NCI-H2107 (cell line): ENCODE data around the gene ERN1.

ENCODE experiments used
- DNase-seq: peaks from one replicate; lab custom pipeline; 2025; lab: John Stamatoyannopoulos, UW

ERN1 gene

DNA sequence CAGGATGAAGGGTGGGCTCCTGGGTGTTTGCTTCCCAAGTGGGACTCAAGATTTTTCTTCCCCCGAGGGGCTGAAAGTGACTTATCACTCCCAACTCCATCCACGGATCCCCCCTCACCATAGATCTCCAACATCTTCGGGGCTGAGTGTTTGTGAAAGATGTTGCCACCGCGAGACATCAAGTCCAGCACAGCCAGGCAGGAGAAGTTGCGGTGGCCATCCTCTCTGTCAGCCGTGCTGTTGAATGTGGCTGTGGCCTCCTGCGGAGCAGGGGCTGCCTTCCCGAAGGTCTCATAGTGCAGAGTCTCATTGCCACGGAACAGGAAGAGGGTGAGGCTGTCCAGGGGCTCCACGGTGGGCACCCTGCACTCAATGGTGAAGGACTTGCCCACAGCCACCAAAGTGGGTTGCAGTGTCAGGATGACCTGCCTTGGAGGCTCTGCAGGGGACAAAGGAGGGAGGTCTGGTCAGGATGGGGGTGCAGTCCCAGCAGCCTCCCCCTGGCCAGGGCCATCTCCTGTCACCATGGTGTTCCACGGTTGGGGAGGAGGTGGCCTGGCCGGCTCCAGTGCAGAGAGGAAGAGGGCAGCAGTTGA lies 126.3 kb downstream of the ERN1 start:
- no peak for DNase-seq

DNA sequence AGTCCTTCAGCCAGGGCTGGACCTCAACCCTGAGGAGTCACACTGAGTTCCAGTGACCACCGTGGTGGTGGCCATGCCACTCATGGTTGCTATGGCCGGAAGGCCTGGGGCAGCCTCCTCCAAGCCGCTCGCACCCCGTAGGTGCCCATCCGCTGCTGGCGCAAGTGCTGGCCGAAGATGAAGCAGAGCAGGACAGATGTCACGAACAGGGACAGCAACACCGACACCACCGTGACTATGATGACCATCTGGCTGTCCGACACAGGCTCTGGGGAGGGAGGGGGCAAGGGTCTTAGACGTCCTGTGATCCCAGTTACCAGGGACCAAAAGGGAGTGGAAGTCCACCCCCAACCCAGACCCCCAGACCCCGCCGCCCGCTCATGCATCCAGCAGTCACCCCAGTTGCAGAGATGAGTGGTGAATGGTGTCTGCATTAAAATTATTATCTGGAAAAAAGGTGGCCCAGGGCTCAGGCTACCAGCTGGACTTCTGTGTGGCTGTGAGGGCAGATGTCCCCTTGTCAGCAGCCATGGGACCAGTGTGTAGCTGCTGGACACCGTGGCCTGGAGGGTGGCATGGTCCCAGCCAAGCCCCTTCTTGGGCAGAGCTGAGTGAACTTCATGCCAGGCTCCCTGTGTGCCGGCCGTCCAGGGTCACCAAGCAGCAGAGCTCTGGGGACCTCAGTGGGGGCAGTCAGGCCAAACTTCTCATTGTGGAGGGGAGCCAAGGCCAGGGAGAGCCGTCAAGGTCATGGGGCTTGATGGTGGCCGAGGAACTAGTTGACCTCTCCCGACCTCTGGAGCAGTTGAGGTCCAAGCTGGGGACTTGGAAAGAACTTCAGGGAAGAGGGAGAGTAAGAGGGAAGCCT lies 127.1 kb downstream of the ERN1 start:
- no peak for DNase-seq

DNA sequence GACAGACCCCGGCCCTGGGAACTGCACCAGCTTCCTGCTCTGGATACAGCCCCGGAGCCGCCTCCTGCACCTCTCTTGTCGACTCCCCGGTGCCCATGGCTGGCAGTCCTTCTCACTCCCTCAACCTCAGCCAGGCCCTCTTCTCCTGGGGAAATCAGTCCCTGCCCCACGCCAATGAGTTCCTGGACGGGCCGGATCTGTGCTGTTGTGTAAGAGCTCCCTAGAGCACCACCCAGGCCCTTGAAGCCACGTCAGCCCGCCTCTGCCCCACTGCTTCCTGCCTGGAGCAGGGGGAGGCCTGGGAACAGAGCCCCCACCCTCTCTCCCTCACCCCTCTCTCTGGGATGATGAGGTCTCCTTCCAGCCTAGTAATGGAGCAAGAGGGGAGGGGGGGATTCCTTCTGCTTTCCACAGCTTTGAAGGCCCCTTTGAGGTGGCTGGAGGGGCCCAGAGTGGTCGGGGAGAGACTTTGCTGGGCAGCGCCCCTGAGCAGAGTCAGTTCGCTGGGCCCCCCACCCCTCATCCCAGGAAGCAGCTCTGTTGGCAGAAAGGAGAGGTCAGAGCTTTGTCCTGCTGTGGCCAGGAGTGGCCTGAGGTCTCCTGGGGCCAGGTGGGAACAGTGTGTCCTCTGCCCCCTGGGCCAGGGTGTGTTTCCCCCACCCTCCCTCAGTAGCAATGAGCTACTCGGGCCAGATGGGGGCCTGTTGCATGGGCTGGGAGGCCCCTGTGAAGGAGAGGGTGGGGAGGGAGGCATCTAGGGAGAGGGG lies 128.0 kb downstream of the ERN1 start:
- no peak for DNase-seq

DNA sequence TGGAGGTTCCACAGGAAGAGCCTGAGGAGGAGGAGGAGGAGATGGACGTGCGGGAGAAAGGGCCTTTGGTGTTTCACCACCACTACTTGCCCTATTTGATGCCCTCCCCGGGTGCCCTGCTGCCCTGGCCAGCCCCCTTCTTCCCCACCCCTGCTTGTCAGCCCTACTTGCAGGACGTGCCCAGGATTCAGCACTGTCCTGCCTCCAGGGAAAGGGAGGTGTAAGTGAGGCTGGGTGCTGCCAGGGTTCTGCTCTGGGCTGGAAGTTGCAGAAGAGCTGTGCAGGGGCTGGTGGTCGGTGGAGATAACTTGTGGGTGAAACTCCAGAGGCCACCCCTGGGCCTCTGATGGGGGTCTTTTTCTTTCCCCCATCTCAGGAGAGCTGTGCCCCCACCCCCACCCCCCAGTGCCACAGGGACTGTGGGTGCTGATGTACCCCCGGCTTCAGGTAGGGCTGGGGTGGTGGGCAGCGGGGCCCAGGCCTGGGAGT lies 128.8 kb downstream of the ERN1 start:
- DNase-seq: no peak

DNA sequence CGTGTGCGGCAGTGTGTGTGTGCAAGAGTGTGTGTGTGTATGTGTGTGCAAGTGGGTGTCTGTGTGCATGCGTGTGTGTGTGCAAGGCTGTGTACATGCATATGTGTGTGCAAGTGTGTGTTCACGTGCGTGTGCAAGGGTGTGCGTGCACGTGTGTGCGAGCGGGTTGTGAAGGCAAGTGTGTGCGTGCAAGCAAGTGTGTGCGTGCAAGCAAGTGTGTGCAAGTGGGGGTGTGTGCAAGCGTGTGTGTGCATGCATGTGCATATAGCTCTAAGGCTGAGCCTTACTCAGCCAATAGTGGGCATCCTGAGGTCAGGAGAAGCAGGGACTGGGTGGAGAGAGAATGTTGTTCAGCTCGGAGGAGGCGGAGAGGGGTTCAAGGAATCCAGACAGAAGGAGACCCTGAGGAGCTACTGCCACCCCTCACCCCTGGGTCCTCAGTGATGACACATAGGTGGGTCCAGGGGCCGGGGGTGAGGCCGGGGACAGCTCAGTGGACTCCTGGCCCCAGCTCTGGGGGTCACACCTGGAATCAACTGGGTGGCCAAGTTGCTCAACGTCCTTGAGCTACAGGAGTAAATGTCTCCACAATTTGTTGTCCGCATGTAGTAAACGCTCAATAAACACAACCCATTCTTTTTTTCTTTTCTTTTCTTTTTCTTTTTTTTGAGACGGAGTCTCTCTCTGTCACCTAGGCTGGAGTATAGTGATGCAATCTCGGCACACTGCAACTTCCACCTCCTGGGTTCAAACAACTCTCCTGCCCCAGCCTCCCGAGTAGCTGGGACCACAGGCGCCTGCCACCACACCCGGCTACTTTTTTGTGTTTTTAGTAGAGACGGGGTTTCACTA lies 130.0 kb downstream of the ERN1 start:
- no peak for DNase-seq

DNA sequence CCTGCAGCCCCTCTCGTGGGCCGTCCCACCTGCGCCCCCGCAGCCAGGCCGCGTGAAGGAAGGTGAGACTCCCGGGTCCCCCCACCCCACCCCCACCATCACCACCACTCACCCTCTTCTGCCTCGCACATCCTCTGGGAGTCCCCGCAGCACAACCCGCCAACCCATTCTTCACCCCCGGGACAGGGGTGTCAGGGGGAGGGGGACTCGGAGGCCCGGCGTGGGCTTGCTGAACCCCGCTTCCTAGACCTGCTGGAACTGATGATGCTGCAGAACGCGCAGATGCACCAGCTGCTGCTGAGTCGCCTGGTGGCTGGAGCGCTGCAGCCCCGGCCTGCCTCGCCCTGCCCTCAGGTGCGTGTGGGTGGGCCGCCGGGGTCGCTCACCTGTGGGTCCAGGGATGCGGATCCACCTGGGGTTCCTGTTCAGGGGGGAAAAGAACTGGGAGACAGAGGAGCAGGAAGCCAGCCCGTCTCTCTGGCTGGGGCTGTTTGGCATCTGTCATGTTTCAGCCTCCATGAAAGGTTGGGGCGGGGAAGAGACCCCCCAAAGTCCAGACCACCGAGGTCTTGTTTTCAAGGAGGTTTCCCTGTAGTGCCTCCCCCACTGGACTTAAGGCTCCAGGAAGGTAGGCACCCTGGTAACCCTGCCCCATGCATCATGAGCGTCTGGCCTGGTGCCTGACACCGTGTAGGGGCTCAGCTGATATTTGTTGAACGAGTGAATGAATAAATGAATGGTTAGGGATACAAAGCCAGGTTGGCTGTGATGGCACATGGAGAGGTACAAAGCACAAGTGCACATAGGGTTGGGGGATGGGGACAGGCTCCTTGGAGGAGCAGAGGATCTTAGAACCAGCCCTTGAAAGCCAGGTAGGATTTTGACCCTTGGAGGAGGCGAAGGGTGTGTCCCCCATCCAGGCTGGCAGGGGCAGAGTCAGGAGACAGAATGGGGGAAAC lies 130.9 kb downstream of the ERN1 start:
- DNase-seq: no peak

DNA sequence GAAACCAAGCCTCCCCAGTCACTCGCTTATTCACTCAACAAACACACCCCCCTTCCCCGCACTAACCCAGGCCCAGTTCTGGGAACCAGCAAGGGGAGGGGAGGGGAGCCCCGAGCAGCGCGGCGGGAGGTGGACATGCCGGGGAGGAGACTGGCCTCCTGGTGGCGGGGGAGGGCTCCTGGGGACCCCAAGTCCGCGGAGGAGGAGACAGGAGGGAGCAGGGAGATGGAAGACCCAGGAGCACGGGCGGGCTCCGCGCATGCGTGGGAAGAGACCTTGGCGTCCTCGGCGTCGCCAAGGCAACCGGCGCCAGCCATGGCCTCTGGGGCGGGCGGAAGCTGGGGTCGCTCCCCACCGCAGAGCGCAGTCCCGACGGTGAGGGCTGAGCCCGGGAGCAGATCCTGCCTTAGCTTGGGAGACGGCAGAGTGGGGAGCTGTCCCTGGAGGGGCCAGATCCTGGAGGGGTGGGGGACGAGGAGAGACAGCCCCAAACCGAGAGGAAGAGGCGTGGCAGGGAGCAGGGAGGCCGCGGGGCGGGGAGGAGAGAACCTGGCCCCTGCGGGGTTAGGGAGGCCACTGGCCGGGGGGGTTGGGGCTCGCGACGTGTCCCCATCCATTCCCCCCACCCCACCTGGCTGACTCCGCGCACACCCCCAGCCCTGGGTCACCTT lies 131.8 kb downstream of the ERN1 start, which contains the start of gene PRR29:
Gene PRR29 (plus strand): TSS at position 302 of the 671 bp plus-strand sequence. CDS start 14 bp downstream, at position 316.
- peak; percentile 22 for DNase-seq

DNA sequence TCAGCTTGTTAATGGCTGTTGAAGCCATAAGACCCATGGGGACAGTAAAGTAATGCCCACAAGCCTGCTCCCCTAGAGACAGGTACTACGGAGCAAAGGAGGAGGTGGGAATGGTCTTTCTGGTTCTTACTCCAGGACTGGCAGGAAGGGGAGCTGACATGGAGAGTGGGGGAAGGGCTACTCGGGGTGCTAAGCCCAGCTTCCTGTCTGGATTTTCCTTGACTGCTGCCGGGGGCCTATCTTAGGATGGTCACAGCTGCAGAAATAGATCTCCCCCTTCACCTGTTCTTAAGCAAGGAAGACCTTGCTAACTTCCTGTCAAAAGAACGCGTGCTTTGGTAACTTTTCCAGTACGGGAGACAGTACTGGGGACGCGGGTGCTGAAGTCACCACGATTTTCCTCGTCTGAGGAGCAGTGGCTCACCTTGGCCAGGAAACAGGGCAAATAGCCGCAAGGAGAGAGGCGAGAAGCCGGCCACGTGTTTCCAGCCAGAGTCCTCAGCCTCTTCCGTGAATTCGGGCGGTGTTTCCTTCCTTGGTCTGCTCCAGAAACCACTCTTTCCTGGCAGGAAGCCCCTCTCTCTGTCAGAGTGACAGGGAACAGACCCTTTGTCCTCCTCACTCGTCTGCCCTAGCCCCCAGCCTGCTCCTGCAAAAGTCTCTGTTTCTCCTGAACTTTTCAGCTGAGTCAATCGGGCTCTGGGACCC lies 132.4 kb downstream of the ERN1 start:
- DNase-seq: no peak

DNA sequence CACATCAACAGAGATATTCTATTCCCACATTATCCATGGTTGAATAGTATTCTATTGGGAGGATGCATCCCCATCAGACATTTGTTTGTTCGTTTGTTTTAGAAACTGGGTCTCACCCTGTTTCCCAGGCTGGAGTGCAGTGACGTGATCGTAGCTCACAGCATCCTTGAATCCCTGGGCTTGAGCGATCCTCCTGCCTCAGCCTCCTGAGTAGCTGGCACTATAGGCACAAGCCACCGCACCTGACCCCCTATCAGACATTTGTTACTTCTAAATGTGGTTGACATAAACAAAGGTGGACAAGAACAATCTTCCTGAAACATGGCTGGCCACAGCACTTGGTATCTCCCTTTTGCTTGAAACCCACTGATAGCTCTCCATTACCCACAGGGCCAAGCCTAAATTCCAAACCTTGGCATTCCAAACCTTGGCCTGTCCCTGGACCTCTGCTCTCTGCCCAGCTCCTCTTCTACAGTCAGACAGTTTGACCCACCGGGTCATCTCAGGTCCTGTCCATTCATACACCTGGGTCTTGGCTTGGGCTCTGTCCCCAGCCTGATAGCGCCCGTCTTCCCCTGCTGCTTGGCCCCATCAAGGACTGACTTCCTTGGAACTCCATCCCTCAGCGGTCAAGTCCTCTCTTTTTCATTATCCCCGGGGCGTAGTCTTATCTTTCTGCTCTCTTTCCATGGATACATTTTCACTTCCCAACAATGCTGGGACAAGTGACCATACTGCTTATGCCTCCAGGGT lies 133.3 kb downstream of the ERN1 start:
- no peak for DNase-seq

DNA sequence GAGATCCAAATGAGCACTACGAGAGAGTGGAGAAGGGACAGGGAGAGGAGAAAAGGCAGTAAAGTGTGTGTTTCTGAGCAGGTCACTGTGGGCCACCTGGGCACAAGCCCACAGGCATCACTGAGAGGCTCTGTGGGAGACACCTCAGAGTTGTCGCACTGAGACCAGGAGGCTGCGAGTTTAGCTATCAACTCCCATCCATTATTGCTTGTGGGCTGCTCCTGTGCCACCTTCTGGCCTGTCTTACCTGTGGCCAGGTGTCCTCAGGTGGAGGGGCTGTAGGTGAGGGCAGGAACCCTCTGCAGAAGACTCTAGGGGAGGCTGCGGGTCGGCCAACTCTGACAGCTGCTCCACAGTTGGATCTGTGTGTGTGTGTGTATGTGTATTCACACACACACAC lies 134.3 kb downstream of the ERN1 start:
- DNase-seq: no peak

DNA sequence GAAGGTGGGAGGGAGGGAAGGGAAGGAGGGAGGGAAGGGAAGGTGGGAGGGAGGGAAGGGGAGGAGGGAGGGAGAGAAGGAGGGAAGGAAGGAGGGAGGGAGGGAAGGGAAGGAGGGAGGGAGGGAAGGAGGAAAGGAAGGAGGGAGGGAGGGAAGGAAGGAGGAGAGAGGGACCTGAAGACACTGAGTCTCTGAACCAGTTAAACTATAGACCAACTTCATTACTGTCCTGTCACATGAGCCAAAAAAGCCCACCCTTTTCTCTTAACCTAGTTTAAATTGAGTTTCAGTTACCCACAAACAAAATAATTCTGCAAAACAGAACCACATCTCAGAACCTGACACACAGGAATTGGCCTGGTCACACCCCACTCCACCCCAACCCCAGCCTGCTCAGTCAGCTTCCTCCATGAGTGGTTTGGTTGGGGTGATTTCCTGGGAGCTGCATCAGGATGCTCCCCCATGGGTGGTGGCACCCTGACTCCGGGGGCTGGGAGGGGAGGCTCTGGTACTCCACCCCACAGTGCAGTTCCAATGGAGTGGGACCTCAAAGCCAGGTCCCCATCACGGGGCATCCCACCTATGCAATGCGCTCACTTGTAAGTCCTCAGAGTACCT lies 136.5 kb downstream of the ERN1 start:
- no peak for DNase-seq

DNA sequence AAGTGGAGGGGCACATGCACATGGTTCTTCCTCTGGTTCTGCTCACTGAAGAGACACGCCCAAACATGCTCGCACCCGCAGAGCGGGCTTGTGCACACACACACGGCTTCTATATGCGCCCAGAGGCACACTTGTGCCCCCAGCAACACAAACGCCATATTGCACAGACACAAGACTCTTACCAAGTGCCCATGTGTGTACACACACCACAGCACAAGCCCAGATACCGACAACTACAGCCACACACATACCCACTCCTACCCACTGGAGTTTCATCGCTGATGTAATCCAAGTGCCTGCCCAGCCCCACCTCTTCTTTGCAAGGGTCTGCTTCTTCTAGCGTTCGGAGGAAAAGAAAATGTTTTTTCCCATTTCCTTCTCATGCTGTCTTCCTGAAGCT lies 138.3 kb downstream of the ERN1 start:
- DNase-seq: no peak

DNA sequence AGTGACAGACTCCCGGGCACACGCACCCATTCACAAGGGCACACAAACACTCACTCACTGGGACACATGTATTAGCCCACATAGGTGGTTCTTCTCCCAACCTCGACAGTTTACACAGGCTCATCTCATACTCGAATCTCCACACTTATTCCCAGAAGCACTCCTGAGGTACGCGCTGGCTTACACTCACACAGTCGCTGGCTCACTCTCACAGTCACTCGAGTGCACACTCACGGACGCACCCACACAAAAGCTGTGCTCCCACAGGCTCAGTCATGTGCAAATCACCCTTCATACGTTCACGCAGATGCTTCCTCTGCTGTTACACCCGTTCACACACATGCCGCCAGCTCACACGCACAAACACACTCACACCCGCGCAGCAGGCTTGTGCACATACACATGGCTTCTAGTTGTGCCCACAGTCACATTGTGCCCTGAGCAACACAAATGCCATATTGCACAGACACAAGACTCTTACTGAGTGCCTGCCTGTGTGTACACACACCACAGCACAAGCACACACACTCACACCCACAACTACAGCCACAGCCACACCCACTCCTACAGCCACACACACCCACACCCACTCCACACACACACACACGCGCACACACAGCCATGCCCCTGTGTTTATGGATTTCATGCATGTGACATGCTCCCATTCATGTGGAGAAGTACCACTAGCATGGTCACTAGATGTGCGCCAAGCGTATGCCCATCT lies 140.2 kb downstream of the ERN1 start:
- DNase-seq: no peak
